HCT116 (cell line): Measurements from ENCODE around the gene REEP3.

Experiments
- EZH2 ChIP-seq: fragments of 200-600 bp; sonication (generic); IDR thresholded peaks from 2 replicates; pipeline ENCODE4 v1.6.1; 2017; ENCODE audit warnings: antibody characterized with exemption, mixed run types
- JUND ChIP-seq: IDR thresholded peaks from 2 replicates; pipeline ENCODE4 v1.6.1; 2012
- POLR2A ChIP-seq: IDR thresholded peaks from 2 replicates; pipeline ENCODE4 v1.7.0; 2011; ENCODE audit warnings: borderline replicate concordance; ENCODE audit not compliant: insufficient read depth, insufficient read length; ENCODE audit errors: extremely low read depth
- POLR2AphosphoS5 ChIP-seq: IDR thresholded peaks from 2 replicates; pipeline ENCODE4 v1.6.1; 2011; ENCODE audit warnings: mild to moderate bottlenecking, low read depth, low read length, moderate library complexity
- TF ChIP-seq, protein P1 (sequence below): IDR thresholded peaks from 2 replicates; pipeline ENCODE4 v1.6.1; 2012; ENCODE audit warnings: low read depth
- TF ChIP-seq, protein P2 (sequence below), 3 experiments: fragments of 200-600 bp in 1 of 3; sonication (generic) in 1 of 3; IDR thresholded peaks in 2 of 3; conservative IDR thresholded peaks in 1 of 3; 2 replicates each; pipeline ENCODE4 v1.5.1; 2012 to 2017; ENCODE audit warnings: low read depth in 2 of 3, low read length in 2 of 3, antibody characterized with exemption in 1 of 3, borderline replicate concordance in 1 of 3, control low read depth in 1 of 3, mild to moderate bottlenecking in 1 of 3, mixed read lengths in 1 of 3, mixed run types in 1 of 3, moderate library complexity in 1 of 3; ENCODE audit not compliant: insufficient read depth in 1 of 3
- TF ChIP-seq, protein P3 (sequence below): IDR thresholded peaks from 2 replicates; pipeline ENCODE4 v1.6.1; 2012

DNA sequence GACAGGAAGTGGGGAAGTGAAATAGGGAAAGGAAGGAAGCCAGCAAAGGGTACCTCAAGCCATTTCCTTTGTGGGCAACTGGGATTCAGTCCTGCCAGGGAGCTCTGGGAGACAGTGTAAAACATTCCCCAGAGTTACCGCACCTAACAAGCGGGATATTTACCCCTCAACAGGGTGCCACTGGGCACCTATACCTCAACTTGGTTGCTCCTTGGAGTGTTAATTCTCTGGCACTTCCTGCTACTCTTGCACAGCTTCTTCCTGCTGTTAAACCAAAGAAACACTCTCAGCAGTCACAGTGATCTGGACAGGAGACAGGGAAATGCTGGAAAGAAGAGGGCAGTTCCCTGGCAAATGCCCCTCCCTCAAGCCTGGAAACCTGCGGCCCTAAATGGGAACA, 151.3 kb downstream of the REEP3 start:
- TF ChIP-seq, protein P1, sequence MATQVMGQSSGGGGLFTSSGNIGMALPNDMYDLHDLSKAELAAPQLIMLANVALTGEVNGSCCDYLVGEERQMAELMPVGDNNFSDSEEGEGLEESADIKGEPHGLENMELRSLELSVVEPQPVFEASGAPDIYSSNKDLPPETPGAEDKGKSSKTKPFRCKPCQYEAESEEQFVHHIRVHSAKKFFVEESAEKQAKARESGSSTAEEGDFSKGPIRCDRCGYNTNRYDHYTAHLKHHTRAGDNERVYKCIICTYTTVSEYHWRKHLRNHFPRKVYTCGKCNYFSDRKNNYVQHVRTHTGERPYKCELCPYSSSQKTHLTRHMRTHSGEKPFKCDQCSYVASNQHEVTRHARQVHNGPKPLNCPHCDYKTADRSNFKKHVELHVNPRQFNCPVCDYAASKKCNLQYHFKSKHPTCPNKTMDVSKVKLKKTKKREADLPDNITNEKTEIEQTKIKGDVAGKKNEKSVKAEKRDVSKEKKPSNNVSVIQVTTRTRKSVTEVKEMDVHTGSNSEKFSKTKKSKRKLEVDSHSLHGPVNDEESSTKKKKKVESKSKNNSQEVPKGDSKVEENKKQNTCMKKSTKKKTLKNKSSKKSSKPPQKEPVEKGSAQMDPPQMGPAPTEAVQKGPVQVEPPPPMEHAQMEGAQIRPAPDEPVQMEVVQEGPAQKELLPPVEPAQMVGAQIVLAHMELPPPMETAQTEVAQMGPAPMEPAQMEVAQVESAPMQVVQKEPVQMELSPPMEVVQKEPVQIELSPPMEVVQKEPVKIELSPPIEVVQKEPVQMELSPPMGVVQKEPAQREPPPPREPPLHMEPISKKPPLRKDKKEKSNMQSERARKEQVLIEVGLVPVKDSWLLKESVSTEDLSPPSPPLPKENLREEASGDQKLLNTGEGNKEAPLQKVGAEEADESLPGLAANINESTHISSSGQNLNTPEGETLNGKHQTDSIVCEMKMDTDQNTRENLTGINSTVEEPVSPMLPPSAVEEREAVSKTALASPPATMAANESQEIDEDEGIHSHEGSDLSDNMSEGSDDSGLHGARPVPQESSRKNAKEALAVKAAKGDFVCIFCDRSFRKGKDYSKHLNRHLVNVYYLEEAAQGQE = no peak
- TF ChIP-seq, protein P2, sequence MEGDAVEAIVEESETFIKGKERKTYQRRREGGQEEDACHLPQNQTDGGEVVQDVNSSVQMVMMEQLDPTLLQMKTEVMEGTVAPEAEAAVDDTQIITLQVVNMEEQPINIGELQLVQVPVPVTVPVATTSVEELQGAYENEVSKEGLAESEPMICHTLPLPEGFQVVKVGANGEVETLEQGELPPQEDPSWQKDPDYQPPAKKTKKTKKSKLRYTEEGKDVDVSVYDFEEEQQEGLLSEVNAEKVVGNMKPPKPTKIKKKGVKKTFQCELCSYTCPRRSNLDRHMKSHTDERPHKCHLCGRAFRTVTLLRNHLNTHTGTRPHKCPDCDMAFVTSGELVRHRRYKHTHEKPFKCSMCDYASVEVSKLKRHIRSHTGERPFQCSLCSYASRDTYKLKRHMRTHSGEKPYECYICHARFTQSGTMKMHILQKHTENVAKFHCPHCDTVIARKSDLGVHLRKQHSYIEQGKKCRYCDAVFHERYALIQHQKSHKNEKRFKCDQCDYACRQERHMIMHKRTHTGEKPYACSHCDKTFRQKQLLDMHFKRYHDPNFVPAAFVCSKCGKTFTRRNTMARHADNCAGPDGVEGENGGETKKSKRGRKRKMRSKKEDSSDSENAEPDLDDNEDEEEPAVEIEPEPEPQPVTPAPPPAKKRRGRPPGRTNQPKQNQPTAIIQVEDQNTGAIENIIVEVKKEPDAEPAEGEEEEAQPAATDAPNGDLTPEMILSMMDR (IDR thresholded peaks at IDR 0.05 in 2 of 3, conservative IDR thresholded peaks at IDR 0.05 in 1 of 3; ENCODE audit: borderline replicate concordance in 1 of 3, insufficient read depth in 1 of 3, low read depth in 2 of 3, low read length in 2 of 3) = no peak
- TF ChIP-seq POLR2A (no peak), POLR2AphosphoS5 (no peak), JUND (no peak), EZH2 (no peak)
- TF ChIP-seq, protein P3, sequence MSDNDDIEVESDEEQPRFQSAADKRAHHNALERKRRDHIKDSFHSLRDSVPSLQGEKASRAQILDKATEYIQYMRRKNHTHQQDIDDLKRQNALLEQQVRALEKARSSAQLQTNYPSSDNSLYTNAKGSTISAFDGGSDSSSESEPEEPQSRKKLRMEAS = no peak
